IMR-90 (cell line): ENCODE results near the gene CACNG8. TPM values are rescaled to one million over a fixed set of nuclear protein-coding genes. Genes with fewer than 3 reads are reported as not detected.

ENCODE experiments used
- ATAC-seq: fragments of 200-7000 bp; cut with Tn5 transposase; 2 replicates; pipeline ENCODE4 v1.9.1; 2020; ENCODE audit warnings: low read depth, mild to moderate bottlenecking, moderate library complexity
- BruUV-seq: library from RNA; stranded (reverse); fragments of 400-500 nt; replicated peaks from 2 replicates; lab custom pipeline; 2021; lab: Mats Ljungman, UMichigan
- CTCF ChIA-PET: fragments of 300-600 bp; formaldehyde crosslinking; extraction: SDS; loops from one replicate; lab custom pipeline; 2021; ENCODE audit warnings: antibody characterized with exemption; lab: Yijun Ruan, JAX
- POLR2A ChIA-PET: fragments of 300-600 bp; sonication (Branson Sonifier 250); formaldehyde crosslinking; loops from one replicate; lab custom pipeline; 2022; ENCODE audit warnings: antibody characterized with exemption; ENCODE audit not compliant: unreplicated experiment; lab: Charles Lee
- DNase-seq: peaks from one replicate; pipeline ENCODE4 v3.0.0; 2013
- H2AFZ ChIP-seq: replicated peaks from 2 replicates; pipeline ENCODE3; 2013; ENCODE audit warnings: low read length, mild to moderate bottlenecking; ENCODE audit not compliant: poor library complexity
- H2AK5ac ChIP-seq: 2 replicates; pipeline ENCODE4 v1.6.1; 2013; ENCODE audit warnings: low read depth, low read length, inconsistent platforms
- H2AK9ac ChIP-seq: replicated peaks from 2 replicates; pipeline ENCODE3; 2013; ENCODE audit warnings: mild to moderate bottlenecking, low read depth, low read length, moderate library complexity; ENCODE audit not compliant: poor library complexity
- H2BK120ac ChIP-seq: 2 replicates; pipeline ENCODE4 v1.6.1; 2013; ENCODE audit warnings: low read depth, low read length, inconsistent platforms
- H2BK15ac ChIP-seq: 3 replicates; pipeline ENCODE4 v1.6.1; 2013; ENCODE audit warnings: low read depth, low read length, inconsistent platforms
- H2BK20ac ChIP-seq: 2 replicates; pipeline ENCODE4 v1.6.1; 2013; ENCODE audit warnings: low read depth, mild to moderate bottlenecking, inconsistent platforms, low read length, moderate library complexity
- H2BK5ac ChIP-seq: 2 replicates; pipeline ENCODE4 v1.6.1; 2013; ENCODE audit warnings: mild to moderate bottlenecking, low read depth, low read length, inconsistent platforms; ENCODE audit not compliant: poor library complexity, severe bottlenecking
- H3K14ac ChIP-seq: replicated peaks from 2 replicates; pipeline ENCODE4 v1.6.1; 2013; ENCODE audit warnings: low read depth, low read length, inconsistent platforms
- H3K18ac ChIP-seq: 2 replicates; pipeline ENCODE4 v1.6.1; 2013; ENCODE audit warnings: low read depth, low read length, control low read depth
- H3K23ac ChIP-seq: 2 replicates; pipeline ENCODE4 v1.6.1; 2013; ENCODE audit warnings: low read depth, low read length, inconsistent platforms
- H3K27ac ChIP-seq: 2 replicates; pipeline ENCODE4 v1.5.1; 2013; ENCODE audit warnings: mild to moderate bottlenecking, control low read depth, low read length; ENCODE audit not compliant: insufficient read depth
- H3K27me3 ChIP-seq: 2 replicates; pipeline ENCODE4 v1.6.1; 2013; ENCODE audit warnings: low read length; ENCODE audit not compliant: control insufficient read depth, insufficient read depth
- H3K36me3 ChIP-seq: 2 replicates; pipeline ENCODE4 v1.6.1; 2013; ENCODE audit warnings: low read length, mixed read lengths; ENCODE audit not compliant: control insufficient read depth, insufficient read depth
- H3K4ac ChIP-seq: 2 replicates; pipeline ENCODE4 v1.6.1; 2013; ENCODE audit warnings: low read depth, low read length, inconsistent platforms
- H3K4me1 ChIP-seq: 2 replicates; pipeline ENCODE4 v1.6.1; 2013; ENCODE audit warnings: low read length, mixed read lengths; ENCODE audit not compliant: control insufficient read depth, insufficient read depth
- H3K4me2 ChIP-seq: 2 replicates; pipeline ENCODE4 v1.6.1; 2013; ENCODE audit warnings: low read depth, mild to moderate bottlenecking, control low read depth, low read length, moderate library complexity
- H3K4me3 ChIP-seq: 2 replicates; pipeline ENCODE4 v1.5.1; 2013; ENCODE audit warnings: low read depth, mild to moderate bottlenecking, control low read depth, low read length, moderate library complexity; ENCODE audit not compliant: insufficient read depth
- H3K56ac ChIP-seq: 2 replicates; pipeline ENCODE4 v1.6.1; 2013; ENCODE audit warnings: low read length, inconsistent platforms; ENCODE audit not compliant: insufficient read depth; ENCODE audit errors: extremely low read depth
- H3K79me1 ChIP-seq, 2 experiments: 2 replicates each; pipeline ENCODE4 v1.6.1; 2013; ENCODE audit warnings: low read length in 2 of 2, inconsistent platforms in 1 of 2, low read depth in 1 of 2
- H3K9ac ChIP-seq: 2 replicates; pipeline ENCODE4 v1.6.1; 2013; ENCODE audit warnings: low read depth, low read length, control low read depth
- H3K9me1 ChIP-seq: 2 replicates; pipeline ENCODE4 v1.6.1; 2013; ENCODE audit warnings: low read length, inconsistent platforms; ENCODE audit not compliant: insufficient read depth
- H3K9me3 ChIP-seq: 2 replicates; pipeline ENCODE4 v1.6.1; 2013; ENCODE audit warnings: low read length; ENCODE audit not compliant: control insufficient read depth, insufficient read depth
- H4K20me1 ChIP-seq: 2 replicates; pipeline ENCODE4 v1.6.1; 2013; ENCODE audit warnings: low read length, inconsistent platforms; ENCODE audit not compliant: insufficient read depth
- H4K5ac ChIP-seq: 2 replicates; pipeline ENCODE4 v1.6.1; 2013; ENCODE audit warnings: mild to moderate bottlenecking, low read depth, low read length, control low read depth
- H4K8ac ChIP-seq, 2 experiments: 2 replicates each; pipeline ENCODE4 v1.6.1; 2013; ENCODE audit warnings: low read depth in 2 of 2, low read length in 2 of 2, control low read depth in 1 of 2, inconsistent platforms in 1 of 2
- H4K91ac ChIP-seq: 2 replicates; pipeline ENCODE4 v1.6.1; 2013; ENCODE audit warnings: low read depth, low read length, inconsistent platforms; ENCODE audit not compliant: insufficient read depth
- CHD1 ChIP-seq: IDR thresholded peaks from 2 replicates; pipeline ENCODE4 v1.6.1; 2012; ENCODE audit warnings: low read depth, low read length, improper control_type of control experiment
- MAFK ChIP-seq: IDR thresholded peaks from 2 replicates; pipeline ENCODE4 v1.6.1; 2012; ENCODE audit warnings: low read depth, low read length, improper control_type of control experiment
- MAZ ChIP-seq: IDR thresholded peaks from 2 replicates; pipeline ENCODE4 v1.6.1; 2012; ENCODE audit warnings: low read depth, mild to moderate bottlenecking, low read length, improper control_type of control experiment, moderate library complexity, borderline replicate concordance
- MXI1 ChIP-seq: IDR thresholded peaks from 2 replicates; pipeline ENCODE4 v1.6.1; 2012; ENCODE audit warnings: low read depth, mild to moderate bottlenecking, low read length, moderate library complexity, borderline replicate concordance
- NFE2L2 ChIP-seq: fragments of 150-350 bp; IDR thresholded peaks from 2 replicates; pipeline ENCODE4 v1.6.1; 2016; ENCODE audit warnings: low read depth, mild to moderate bottlenecking, low read length
- POLR2A ChIP-seq: IDR thresholded peaks from 2 replicates; pipeline ENCODE4 v1.6.1; 2012; ENCODE audit warnings: mild to moderate bottlenecking, low read depth, low read length
- WGBS, 2 experiments: methylation state at CpG; one replicate each; pipeline versions ENCODE4 v1.1.5 to v1.1.7; 2013; ENCODE audit warnings: missing lambda C conversion rate in 2 of 2; ENCODE audit not compliant: insufficient read length in 1 of 2; ENCODE audit errors: extremely low coverage in 2 of 2; 5-methylcytosine and 5-hydroxymethylcytosine counted together
- dilution Hi-C: fragments of 300-500 bp; cut with HindIII; formaldehyde crosslinking; loops from one replicate; pipeline ENCODE4 v1.14.3; 2018; ENCODE audit warnings: low sequenced_read_pairs; ENCODE audit not compliant: unreplicated experiment
- in situ Hi-C: fragments of 300-500 bp; cut with MboI; formaldehyde crosslinking; loops from 3 replicates; pipeline ENCODE4 v1.14.3; 2019; ENCODE audit warnings: low sequenced_read_pairs, inconsistent platforms, mixed read lengths
- intact Hi-C: fragments of 100-400 bp; cut with micrococcal nuclease; formaldehyde crosslinking; loops from 2 replicates; pipeline ENCODE4 v1.10.0; 2022
- polyA plus RNA-seq, 3 experiments: library from polyadenylated mRNA; depleted of rRNA; stranded (reverse); fragments of >200 nt; gene quantifications; 2 replicates each; pipeline ENCODE4 v1.2.3, GENCODE V29; 2012; ENCODE audit warnings: low replicate concordance in 1 of 3
- total RNA-seq: library from RNA; depleted of rRNA; stranded (reverse); fragments of >200 nt; gene quantifications from 2 replicates; pipeline ENCODE4 v1.2.3, GENCODE V29; 2012
- TF ChIP-seq, protein P1 (sequence below): fragments of 150-350 bp; IDR thresholded peaks from 2 replicates; pipeline ENCODE4 v1.6.1; 2016; ENCODE audit warnings: low read depth, mild to moderate bottlenecking, low read length, moderate library complexity, borderline replicate concordance

The CACNG8 gene
- total and polyA plus RNA-seq, 2 of the 4 experiments (the other 2 are of a cell fraction) = 0.15 TPM; not detected in 1

GRCh38 chr19:54026656-54027055, 63.9 kb downstream of the CACNG8 start:
- Histone ChIP-seq H4K5ac (no peak overlapping the region), H4K91ac (no peak overlapping the region), H3K9me1 (no peaks in the 10 kb centered on the region), H4K20me1 (no peaks in the 10 kb centered on the region), H2BK120ac (no peak overlapping the region), H3K36me3 (no peaks in the 10 kb centered on the region), H3K56ac (no peak overlapping the region), H3K14ac (no peak overlapping the region), H2AK9ac (no peak overlapping the region), H2AK5ac (no peak overlapping the region), H3K4me1 (no peaks in the 10 kb centered on the region), H3K79me1 (no peaks in the 10 kb centered on the region), H3K23ac (no peak overlapping the region), H3K4me3 (no peak overlapping the region), H4K8ac (no peak overlapping the region), H3K27me3 (no peaks in the 10 kb centered on the region), H2BK15ac (no peak overlapping the region), H2BK20ac (no peak overlapping the region), H3K9me3 (no peaks in the 10 kb centered on the region), H3K4ac (no peak overlapping the region), H2BK5ac (no peak overlapping the region), H2AFZ (no peak overlapping the region), H3K9ac (no peak overlapping the region), H3K18ac (no peak overlapping the region), H3K4me2 (no peak overlapping the region), H3K27ac (no peak overlapping the region)
- in situ Hi-C loops (loop anchor here (10.0 kb wide), 1 partner anchor 142 kb away; the partner anchor contains the start of gene PRKCG), intact Hi-C loops (loop anchor here (10.0 kb wide), 1 partner anchor 832 kb away; the partner anchor contains the start of gene ZNF665), dilution Hi-C loops (no loop called here)
- no TSS peak for BruUV-seq
- DNase-seq (no peak), ATAC-seq (no peak)
- no CpG with 5 or more reads among the region's 7 CpGs for WGBS, 2 experiments
- ChIA-PET POLR2A (no interaction called here), CTCF (interaction anchor here (0.6 kb wide), 1 partner anchor 9 kb away, joined by 3 read pairs; no protein-coding TSS in a partner anchor)
- TF ChIP-seq POLR2A (no peak), MAFK (no peak), MXI1 (no peak), NFE2L2 (no peak), MAZ (no peak), CHD1 (no peak)
- TF ChIP-seq, protein P1, sequence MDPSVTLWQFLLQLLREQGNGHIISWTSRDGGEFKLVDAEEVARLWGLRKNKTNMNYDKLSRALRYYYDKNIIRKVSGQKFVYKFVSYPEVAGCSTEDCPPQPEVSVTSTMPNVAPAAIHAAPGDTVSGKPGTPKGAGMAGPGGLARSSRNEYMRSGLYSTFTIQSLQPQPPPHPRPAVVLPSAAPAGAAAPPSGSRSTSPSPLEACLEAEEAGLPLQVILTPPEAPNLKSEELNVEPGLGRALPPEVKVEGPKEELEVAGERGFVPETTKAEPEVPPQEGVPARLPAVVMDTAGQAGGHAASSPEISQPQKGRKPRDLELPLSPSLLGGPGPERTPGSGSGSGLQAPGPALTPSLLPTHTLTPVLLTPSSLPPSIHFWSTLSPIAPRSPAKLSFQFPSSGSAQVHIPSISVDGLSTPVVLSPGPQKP = no peak
